GM21515 (cell line): ENCODE results near the gene TP53BP2.
A peak's percentile ranks its signal among the peaks of the same experiment; 100 is the strongest.
"Not testable (repeated sequence)": the region's sequence is repeated elsewhere in the genome, so short reads cannot be mapped to it uniquely, and the experiment has no call there.

Source experiments
- ATAC-seq: cut with Tn5 transposase; IDR thresholded peaks from one replicate; pipeline ENCODE4 v1.9.1; 2021; ENCODE audit not compliant: unreplicated experiment

TP53BP2 gene

GRCh38 chr1:223853275-223853674 is 7.5 kb upstream of the TP53BP2 start:
- no peak for ATAC-seq

DNA sequence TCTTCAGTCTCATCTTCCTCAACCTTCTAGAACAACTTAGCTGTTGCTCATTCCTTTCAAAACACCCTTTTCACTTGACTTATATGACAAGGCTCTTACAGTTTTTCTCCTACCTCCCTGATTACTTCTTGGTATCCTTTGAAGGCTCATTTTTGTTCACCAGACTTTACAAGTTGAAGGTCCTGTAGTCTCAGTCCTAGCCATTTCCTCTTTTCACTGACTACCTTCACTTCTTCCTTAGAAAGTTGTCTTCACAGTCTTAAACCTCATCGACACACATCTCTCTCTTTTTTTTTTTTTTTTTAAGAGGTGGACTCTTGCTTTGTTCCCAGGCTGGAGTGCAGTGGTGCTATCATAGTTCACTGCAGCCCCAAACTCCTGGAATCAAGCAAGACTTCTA is 6.6 kb upstream of the TP53BP2 start:
- no peak for ATAC-seq

GRCh38 chr1:223849352-223850254 is 3.9 kb upstream of the TP53BP2 start:
- peak; percentile 27 for ATAC-seq

DNA sequence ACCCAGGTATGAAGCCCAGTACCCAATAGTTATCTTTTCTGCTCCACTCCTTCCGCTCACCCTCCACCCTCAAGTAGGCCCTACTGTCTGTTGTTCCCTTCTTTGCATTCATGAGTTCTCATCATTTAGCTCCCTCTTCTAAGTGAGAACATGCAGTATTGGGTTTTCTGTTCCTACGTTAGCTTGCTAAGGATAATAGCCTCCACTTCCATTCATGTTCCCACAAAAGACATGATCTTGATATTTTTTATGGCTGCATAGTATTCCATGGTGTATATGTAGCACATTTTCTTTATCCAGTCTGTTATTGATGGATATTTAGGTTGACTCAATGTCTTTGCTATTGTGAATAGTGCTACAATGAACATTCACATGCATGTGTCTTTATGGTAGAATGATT is 2.8 kb upstream of the TP53BP2 start:
- no peak for ATAC-seq

- no peak for ATAC-seq
Measured at GRCh38 chr1:223847781-223848345, 2.1 kb upstream of the TP53BP2 start.

DNA sequence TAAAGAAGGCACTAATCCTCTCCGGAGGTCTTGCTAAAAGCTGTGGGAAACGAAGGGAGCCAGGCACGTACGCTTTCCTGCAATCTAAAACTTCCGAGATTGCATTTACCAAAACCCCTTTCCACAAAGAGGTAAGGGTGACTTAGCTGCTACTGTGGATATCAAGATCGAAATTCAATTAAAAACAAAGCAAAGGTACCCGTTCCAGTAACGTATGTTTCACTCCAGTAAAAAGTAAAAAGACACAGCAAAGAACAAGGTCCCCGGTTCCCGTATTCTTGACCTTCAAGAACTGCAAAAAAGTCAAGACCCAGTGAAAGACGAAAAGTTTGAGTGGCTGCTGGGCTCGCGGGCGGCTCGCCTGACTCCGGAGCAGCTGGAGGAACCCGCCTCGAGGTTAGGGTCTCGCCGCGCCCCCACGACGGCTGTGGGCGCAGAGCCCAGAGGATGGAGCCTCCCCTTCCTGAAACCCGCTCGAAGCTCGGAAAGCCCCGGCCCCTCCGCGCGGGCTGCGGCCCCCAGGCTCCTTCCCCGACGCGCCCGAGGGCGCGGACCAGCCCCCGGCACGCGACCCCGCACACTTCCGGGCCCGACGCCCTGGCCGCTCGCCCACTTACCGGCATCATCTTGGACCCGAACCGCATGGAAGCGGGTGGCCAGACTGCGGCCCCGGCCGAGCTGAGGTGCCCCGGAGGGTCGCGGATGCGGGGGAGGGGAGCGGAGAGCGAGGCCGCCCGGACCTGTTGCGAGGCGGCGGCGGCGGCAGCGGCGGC is 524 bp downstream of the TP53BP2 start:
- ATAC-seq, result peak; percentile 27

GRCh38 chr1:223844787-223845036 is 1.0 kb downstream of the TP53BP2 start:
- ATAC-seq, result no peak

DNA sequence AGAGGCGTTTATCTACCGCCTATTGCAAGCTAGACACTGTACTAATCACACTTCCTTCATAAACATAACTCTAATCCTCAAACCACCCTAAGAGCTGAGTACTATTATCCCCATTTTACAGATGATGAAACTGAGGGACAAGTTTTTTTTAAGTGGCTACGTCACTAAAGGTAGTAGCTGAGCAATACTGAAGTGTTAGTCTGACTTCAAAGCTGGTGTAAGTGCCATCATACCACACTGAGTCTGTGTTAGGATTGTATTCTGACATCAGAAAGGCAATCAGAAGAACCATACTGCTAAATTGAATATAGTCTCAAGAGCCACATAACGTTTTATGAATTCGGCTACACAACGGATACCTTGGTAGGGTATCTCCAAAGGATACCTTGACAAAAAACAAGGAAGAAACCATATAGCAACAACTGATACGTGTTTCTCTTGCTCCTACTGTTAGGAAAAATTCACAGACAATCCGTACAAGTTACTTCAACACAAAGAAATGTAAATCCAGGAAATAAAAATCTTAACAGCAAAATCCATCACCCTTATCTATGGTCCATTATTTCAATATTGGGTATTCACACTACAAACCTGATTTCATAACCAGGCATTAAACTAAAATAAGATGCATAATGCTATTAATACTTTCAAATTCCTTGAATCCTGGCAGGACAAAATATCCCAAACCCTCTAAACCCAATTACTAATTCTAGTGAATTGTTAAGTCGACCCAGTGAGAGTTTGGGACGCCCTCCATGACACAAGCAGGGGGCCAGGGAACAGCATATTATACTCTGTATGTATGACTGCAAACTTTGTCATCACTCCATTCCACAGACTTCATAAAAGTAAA is 1.6 kb downstream of the TP53BP2 start:
- no peak for ATAC-seq

DNA sequence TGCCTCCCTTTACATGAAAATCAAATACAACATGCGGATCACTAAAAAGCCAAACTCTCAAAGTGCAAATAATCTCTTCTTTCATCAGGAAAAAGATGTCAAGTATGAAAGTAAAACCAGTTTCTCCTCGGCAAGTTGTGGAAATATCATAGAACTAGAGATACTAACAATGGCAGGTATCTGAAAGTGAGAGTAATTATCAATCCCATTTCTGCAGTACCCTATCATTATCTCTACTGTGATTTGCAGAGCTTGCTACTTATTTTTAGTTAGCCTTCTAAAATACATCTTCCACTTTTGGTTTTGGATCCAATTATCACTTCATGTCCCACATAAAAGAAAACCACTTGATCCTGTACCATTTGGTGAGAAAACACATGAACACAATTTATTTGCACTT is 3.0 kb downstream of the TP53BP2 start:
- no peak for ATAC-seq

DNA sequence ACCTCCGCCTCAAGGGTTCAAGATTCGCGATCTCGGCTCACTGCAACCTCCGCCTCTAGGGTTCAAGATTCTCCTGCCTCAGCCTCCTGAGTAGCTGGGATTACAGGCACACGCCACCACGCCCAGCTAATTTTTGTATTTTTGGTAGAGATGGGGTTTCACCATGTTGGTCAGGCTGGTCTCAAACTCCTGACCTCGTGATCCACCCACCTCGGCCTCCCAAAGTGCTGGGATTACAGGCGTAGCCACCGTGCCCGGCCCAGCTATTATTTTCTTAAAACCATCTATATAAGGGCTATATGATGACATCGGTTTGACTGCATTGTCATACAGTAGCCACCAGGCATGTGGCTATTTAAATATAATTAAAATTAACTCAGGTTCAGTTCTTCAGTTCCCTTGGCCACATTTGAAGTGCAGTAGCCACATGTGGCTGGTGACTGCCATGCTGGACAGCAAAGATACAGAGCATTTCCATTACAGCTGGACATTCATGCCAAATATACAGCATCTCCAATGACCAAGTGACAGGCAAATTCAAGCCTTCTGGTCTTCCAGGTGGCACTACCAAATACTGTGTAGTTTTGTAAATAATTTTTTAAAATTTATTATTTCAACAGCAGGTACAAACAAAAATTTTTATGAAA is 3.6 kb downstream of the TP53BP2 start:
- ATAC-seq, result not testable (repeated sequence)

- no peak for ATAC-seq
Measured at GRCh38 chr1:223840254-223840653, 5.5 kb downstream of the TP53BP2 start.

- no peak for ATAC-seq
Measured at GRCh38 chr1:223838125-223838854, 7.5 kb downstream of the TP53BP2 start.

GRCh38 chr1:223837687-223838086 is 8.1 kb downstream of the TP53BP2 start:
- ATAC-seq, result no peak

GRCh38 chr1:223837206-223837605 is 8.5 kb downstream of the TP53BP2 start:
- ATAC-seq, result no peak

GRCh38 chr1:223836586-223836985 is 9.2 kb downstream of the TP53BP2 start:
- no peak for ATAC-seq

DNA sequence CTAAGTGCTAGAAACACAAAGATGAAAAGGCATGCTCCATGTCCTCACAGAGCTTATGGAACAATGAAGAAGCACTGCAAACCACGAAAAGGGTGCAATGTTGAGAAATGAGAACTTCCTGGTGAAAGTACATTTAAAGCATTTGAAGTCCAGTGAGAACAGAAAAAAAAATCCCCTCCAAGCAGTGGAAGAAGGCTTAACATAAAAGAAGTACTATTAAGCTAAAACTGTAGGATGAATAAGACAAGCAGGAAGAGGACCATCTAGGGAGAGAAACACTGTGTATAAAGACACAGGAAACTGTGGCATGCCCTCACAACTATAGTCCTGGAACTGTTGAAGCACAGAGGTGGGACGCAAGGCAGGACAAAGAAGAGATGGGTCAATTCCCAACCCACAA is 10.0 kb downstream of the TP53BP2 start:
- no peak for ATAC-seq

- ATAC-seq, result no peak
Measured at GRCh38 chr1:223834660-223835263, 11.0 kb downstream of the TP53BP2 start.

DNA sequence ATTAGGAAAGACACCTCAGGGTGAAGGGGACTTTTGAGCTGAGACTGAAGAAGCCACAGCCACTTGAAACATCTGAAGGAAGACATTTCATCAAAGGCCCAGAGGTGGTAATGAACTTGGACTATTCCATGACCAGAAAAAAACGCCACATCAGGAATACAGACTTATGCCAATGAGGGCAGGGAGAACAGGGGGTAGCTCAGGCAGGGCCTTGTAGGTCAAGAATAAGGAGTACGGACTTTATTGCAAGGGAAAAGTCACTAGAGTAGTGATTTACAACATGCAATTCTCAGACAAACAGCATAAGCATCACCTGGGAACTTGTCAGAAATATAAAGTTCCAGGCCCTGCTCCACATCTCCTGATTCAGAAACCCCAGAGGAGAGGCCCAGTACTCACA is 11.8 kb downstream of the TP53BP2 start:
- ATAC-seq, result no peak

GRCh38 chr1:223832637-223832943 is 13.2 kb downstream of the TP53BP2 start:
- no peak for ATAC-seq
